Stimulated activated naive CD4-positive, alpha-beta T cell (primary cell): ENCODE results near the gene HM13.
A peak's percentile ranks its signal among the peaks of the same experiment; 100 is the strongest.
"Not testable (repeated sequence)": the region's sequence is repeated elsewhere in the genome, so short reads cannot be mapped to it uniquely, and the experiment has no call there.

ENCODE experiments used
- DNase-seq, 6 experiments: peaks; one replicate each; lab custom pipeline; 2025; lab: John Stamatoyannopoulos, UW

Gene HM13

GRCh38 chr20:31543966-31544598 lies 29.8 kb downstream of the HM13 start:
- DNase-seq: no peak

- no peak for DNase-seq
Observed at GRCh38 chr20:31544600-31544999, 30.4 kb downstream of the HM13 start.

GRCh38 chr20:31545621-31546040 lies 31.4 kb downstream of the HM13 start:
- not testable (repeated sequence) for DNase-seq

GRCh38 chr20:31547017-31547675 lies 32.9 kb downstream of the HM13 start:
- peak; percentile 66 to 82 (median 74) for DNase-seq

- DNase-seq: no peak
Observed at GRCh38 chr20:31547720-31548298, 33.6 kb downstream of the HM13 start.

GRCh38 chr20:31548820-31549512 lies 34.7 kb downstream of the HM13 start:
- no peak for DNase-seq

GRCh38 chr20:31549513-31549880 lies 35.3 kb downstream of the HM13 start:
- no peak for DNase-seq

- no peak for DNase-seq
Observed at GRCh38 chr20:31550099-31550498, 35.9 kb downstream of the HM13 start.

GRCh38 chr20:31551163-31552081 lies 37.2 kb downstream of the HM13 start:
- no peak for DNase-seq

GRCh38 chr20:31555203-31555775 lies 41.0 kb downstream of the HM13 start:
- no peak for DNase-seq

GRCh38 chr20:31559704-31560093 lies 45.5 kb downstream of the HM13 start:
- no peak for DNase-seq

GRCh38 chr20:31560094-31560745 lies 46.0 kb downstream of the HM13 start:
- DNase-seq: peak; percentile 52 to 80 (median 64)

- DNase-seq: no peak
Observed at GRCh38 chr20:31560746-31561598, 46.7 kb downstream of the HM13 start.

- DNase-seq: no peak
Observed at GRCh38 chr20:31562241-31562640, 48.0 kb downstream of the HM13 start.

GRCh38 chr20:31564284-31564683 lies 50.0 kb downstream of the HM13 start:
- DNase-seq: no peak

- DNase-seq: no peak
Observed at GRCh38 chr20:31565699-31566318, 51.6 kb downstream of the HM13 start.

- DNase-seq: no peak
Observed at GRCh38 chr20:31566319-31566657, 52.0 kb downstream of the HM13 start.

- DNase-seq: no peak
Observed at GRCh38 chr20:31566658-31567379, 52.6 kb downstream of the HM13 start.

GRCh38 chr20:31567380-31567720 lies 53.1 kb downstream of the HM13 start:
- no peak for DNase-seq
